GM23338 (cell line): Measurements from ENCODE around the gene RPS29. TPM values are rescaled to one million over a fixed set of nuclear protein-coding genes. Genes with fewer than 3 reads are reported as not detected.
A peak's percentile ranks its signal among the peaks of the same experiment; 100 is the strongest.

Source experiments
- ATAC-seq: fragments of 200-7000 bp; cut with Tn5 transposase; 3 replicates; pipeline ENCODE4 v1.9.1; 2020
- DNase-seq: peaks from one replicate; pipeline ENCODE4 v3.0.0-alpha.2; 2015; ENCODE audit warnings: low spot score
- H2AFZ ChIP-seq: fragments of 200-600 bp; sonication (generic); 2 replicates; pipeline ENCODE4 v1.8.0; 2016; ENCODE audit warnings: antibody characterized with exemption, mild to moderate bottlenecking, moderate library complexity
- H3F3A ChIP-seq: fragments of 200-600 bp; sonication (generic); replicated peaks from 2 replicates; pipeline ENCODE4 v1.8.0; 2017; ENCODE audit warnings: antibody characterized with exemption, mixed run types, low read depth
- H3K27ac ChIP-seq: fragments of 200-600 bp; sonication (generic); 2 replicates; pipeline ENCODE4 v1.6.1; 2016; ENCODE audit warnings: low read depth
- H3K27me3 ChIP-seq: fragments of 200-600 bp; sonication (generic); 2 replicates; pipeline ENCODE4 v1.8.0; 2016; ENCODE audit warnings: mild to moderate bottlenecking, mixed run types, moderate library complexity; ENCODE audit not compliant: insufficient read depth
- H3K36me3 ChIP-seq: fragments of 200-600 bp; sonication (generic); 2 replicates; pipeline ENCODE4 v1.8.0; 2016; ENCODE audit warnings: mild to moderate bottlenecking; ENCODE audit not compliant: insufficient read depth
- H3K4me1 ChIP-seq: fragments of 200-600 bp; sonication (generic); 2 replicates; pipeline ENCODE4 v1.8.0; 2016; ENCODE audit warnings: mild to moderate bottlenecking, moderate library complexity; ENCODE audit not compliant: insufficient read depth
- H3K4me2 ChIP-seq: fragments of 200-600 bp; sonication (generic); 2 replicates; pipeline ENCODE4 v1.7.1; 2017; ENCODE audit warnings: mixed run types
- H3K4me3 ChIP-seq: fragments of 200-600 bp; sonication (generic); 2 replicates; pipeline ENCODE4 v1.6.1; 2016; ENCODE audit warnings: mixed run types
- H3K79me2 ChIP-seq: fragments of 200-600 bp; sonication (generic); replicated peaks from 2 replicates; pipeline ENCODE4 v1.8.0; 2017; ENCODE audit warnings: mild to moderate bottlenecking; ENCODE audit not compliant: insufficient read depth
- H3K9me2 ChIP-seq: fragments of 200-600 bp; sonication (generic); 2 replicates; pipeline ENCODE4 v1.8.0; 2017; ENCODE audit not compliant: insufficient read depth
- H4K20me1 ChIP-seq: fragments of 200-600 bp; sonication (generic); replicated peaks from 2 replicates; pipeline ENCODE4 v1.8.0; 2017; ENCODE audit warnings: mild to moderate bottlenecking; ENCODE audit not compliant: insufficient read depth
- H3K27ac Mint-ChIP-seq: 2 replicates; pipeline ENCODE4 v1.8.0; 2020; ENCODE audit warnings: inconsistent platforms, mild to moderate bottlenecking, moderate library complexity, mixed read lengths
- H3K27me3 Mint-ChIP-seq: 3 replicates; pipeline ENCODE4 v1.8.0; 2022; ENCODE audit warnings: low read depth, mild to moderate bottlenecking, moderate library complexity, mixed read lengths, inconsistent platforms; ENCODE audit not compliant: insufficient read depth, poor library complexity
- H3K36me3 Mint-ChIP-seq: 3 replicates; pipeline ENCODE4 v1.8.0; 2021; ENCODE audit warnings: low read depth, mild to moderate bottlenecking, inconsistent platforms, moderate library complexity, mixed read lengths
- H3K4me1 Mint-ChIP-seq: 3 replicates; pipeline ENCODE4 v1.8.0; 2020; ENCODE audit warnings: mild to moderate bottlenecking, inconsistent platforms, mixed read lengths
- H3K4me3 Mint-ChIP-seq: 3 replicates; pipeline ENCODE4 v1.8.0; 2021; ENCODE audit warnings: moderate library complexity, mild to moderate bottlenecking, inconsistent platforms, mixed read lengths
- H3K9me3 Mint-ChIP-seq: 3 replicates; pipeline ENCODE4 v1.8.0; 2020; ENCODE audit warnings: moderate library complexity, mild to moderate bottlenecking, inconsistent platforms, mixed read lengths
- CREB1 ChIP-seq: fragments of 250-450 bp; sonication (Bioruptor Pico); IDR thresholded peaks from 2 replicates; pipeline ENCODE4 v1.5.0; 2020; ENCODE audit warnings: low read depth, mild to moderate bottlenecking, moderate library complexity
- EZH2 ChIP-seq: fragments of 200-600 bp; sonication (generic); IDR thresholded peaks from one replicate; pipeline ENCODE4 v1.8.0; 2017; ENCODE audit warnings: antibody characterized with exemption, mild to moderate bottlenecking, low read depth; ENCODE audit not compliant: unreplicated experiment
- EZH2phosphoT487 ChIP-seq: fragments of 200-600 bp; sonication (generic); IDR thresholded peaks from one replicate; pipeline ENCODE4 v1.8.1; 2018; ENCODE audit warnings: antibody characterized with exemption; ENCODE audit not compliant: unreplicated experiment
- JUNB ChIP-seq: IDR thresholded peaks from one replicate; pipeline ENCODE4 v1.6.1; 2016; ENCODE audit warnings: antibody characterized with exemption; ENCODE audit not compliant: unreplicated experiment
- NANOG ChIP-seq: IDR thresholded peaks from 2 replicates; pipeline ENCODE4 v1.6.1; 2016; ENCODE audit warnings: antibody characterized with exemption, borderline replicate concordance
- POLR2AphosphoS5 ChIP-seq: IDR thresholded peaks from 2 replicates; pipeline ENCODE4 v1.6.1; 2016; ENCODE audit warnings: antibody characterized with exemption, low read depth
- STAT1 ChIP-seq: IDR thresholded peaks from one replicate; pipeline ENCODE4 v1.6.1; 2016; ENCODE audit warnings: antibody characterized with exemption; ENCODE audit not compliant: unreplicated experiment
- ZNF114 ChIP-seq: fragments of 250-450 bp; sonication (Bioruptor Pico); IDR thresholded peaks from 2 replicates; pipeline ENCODE4 v1.5.0; 2020; ENCODE audit warnings: mild to moderate bottlenecking, moderate library complexity
- ZNF331 ChIP-seq: fragments of 250-450 bp; sonication (Bioruptor Pico); IDR thresholded peaks from 2 replicates; pipeline ENCODE4 v1.5.0; 2020; ENCODE audit warnings: low read depth, mild to moderate bottlenecking, moderate library complexity
- polyA plus RNA-seq: library from polyadenylated mRNA; unstranded; fragments of >200 nt; fragmentation: Nextera tagmentation; extraction: Ambion mirVana; gene quantifications from 2 replicates; pipeline ENCODE4 v1.2.1, GENCODE V29; 2016
- total RNA-seq: library from RNA; depleted of rRNA; stranded (reverse); fragments of >200 nt; shearing (Covaris generic); gene quantifications from 2 replicates; pipeline ENCODE4 v1.2.3, GENCODE V29; 2014
- TF ChIP-seq, protein P1 (sequence below), 2 experiments: fragments of 200-600 bp in 1 of 2; sonication (generic) in 1 of 2; conservative IDR thresholded peaks; 2 replicates each; pipeline versions ENCODE4 v1.5.1 to v1.6.1; 2016 to 2017; ENCODE audit warnings: antibody characterized with exemption in 2 of 2, low read depth in 2 of 2, mild to moderate bottlenecking in 2 of 2, moderate library complexity in 1 of 2
- TF ChIP-seq, protein P2 (sequence below): IDR thresholded peaks from 2 replicates; pipeline ENCODE4 v1.6.1; 2016; ENCODE audit warnings: antibody characterized with exemption
- TF ChIP-seq, protein P3 (sequence below): IDR thresholded peaks from one replicate; pipeline ENCODE4 v1.6.1; 2018; ENCODE audit warnings: antibody characterized with exemption; ENCODE audit not compliant: unreplicated experiment
- TF ChIP-seq, protein P4 (sequence below): fragments of 250-450 bp; sonication (Bioruptor Pico); IDR thresholded peaks from 2 replicates; pipeline ENCODE4 v1.5.0; 2020; ENCODE audit warnings: mild to moderate bottlenecking, moderate library complexity

RPS29 gene
- total and polyA plus RNA-seq, 2 experiments from 2014 or later, result 2,560 to 3,734 TPM

DNA sequence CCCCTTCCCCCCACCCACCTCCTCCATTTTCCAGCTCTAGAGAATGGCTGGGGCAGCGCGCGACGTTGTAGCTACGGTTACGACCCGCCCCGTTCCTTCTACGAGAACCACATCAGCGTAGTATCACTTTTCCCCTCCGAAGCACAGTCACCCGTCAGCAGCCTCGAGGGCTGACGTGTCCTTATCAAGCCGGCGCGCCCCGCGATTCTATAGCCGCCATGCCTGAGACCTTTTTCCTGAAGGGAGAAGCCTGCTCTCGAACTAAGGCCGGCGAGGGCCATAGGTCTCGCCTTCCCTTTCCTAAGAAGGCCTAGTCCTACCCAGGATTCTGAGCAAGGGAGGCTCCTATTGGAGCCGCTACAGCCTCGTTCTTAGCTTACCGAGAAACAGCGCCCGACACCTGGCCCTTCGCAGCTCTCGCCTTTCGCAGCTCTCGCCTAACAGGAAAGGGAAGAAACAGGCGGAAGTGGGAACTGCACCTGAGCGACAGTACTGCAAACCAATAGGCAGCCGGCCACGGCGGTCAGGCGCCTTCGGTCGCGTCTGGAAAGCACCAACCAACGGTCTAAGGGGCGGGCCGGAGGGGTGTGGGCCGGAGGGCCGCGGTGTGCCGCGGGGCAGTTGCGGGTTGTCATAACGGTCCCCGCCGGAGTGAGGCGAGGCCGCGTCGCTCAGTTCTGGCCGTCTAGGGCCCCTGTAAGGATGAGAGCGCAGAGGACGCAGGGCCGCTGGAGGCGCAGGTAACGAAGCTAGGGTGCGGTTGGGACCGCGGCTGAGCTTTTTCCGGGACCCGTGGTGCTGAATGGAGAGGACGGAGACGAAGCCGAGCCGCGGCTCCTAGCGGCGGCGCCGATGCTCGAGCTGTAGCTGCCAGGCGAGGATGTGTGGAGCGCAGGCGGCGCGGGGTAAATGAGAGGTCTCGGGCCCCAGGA, 34.3 kb upstream of the RPS29 start, which contains the start of the genes MGAT2 and RPL36AL:
MGAT2 (plus strand) TSS at position 618 of the 932 bp plus-strand sequence. CDS start 470 bp downstream, outside the sequence.
RPL36AL (minus strand) TSS at position 445 of the 932 bp plus-strand sequence. CDS start 1,522 bp downstream, outside the sequence.
- peaks cover 51% of the 10 kb centered on the region for H3K79me2 ChIP-seq
- peak; percentile 97 for ATAC-seq
- peaks cover 16% of the 10 kb centered on the region for H3F3A ChIP-seq
- H3K4me1 Mint-ChIP-seq, result peaks cover 18% of the 10 kb centered on the region
- H3K27ac ChIP-seq, result peak within 1 kb of the TSS; percentile 95
- peak within 1 kb of the TSS; percentile 38; the same call in 1 of the 2 replicates for H2AFZ ChIP-seq
- peaks cover 46% of the 10 kb centered on the region for H3K36me3 Mint-ChIP-seq
- H3K4me3 ChIP-seq, result peak within 1 kb of the TSS; percentile 94
- TF ChIP-seq NANOG (no peak), EZH2phosphoT487 (no peak), STAT1 (no peak), POLR2AphosphoS5 (peak; percentile 98), ZNF331 (CRISPR knock-in tag) (no peak), CREB1 (CRISPR knock-in tag) (peak; percentile 64), ZNF114 (CRISPR knock-in tag) (no peak), EZH2 (no peak), JUNB (no peak)
- TF ChIP-seq, protein P1, sequence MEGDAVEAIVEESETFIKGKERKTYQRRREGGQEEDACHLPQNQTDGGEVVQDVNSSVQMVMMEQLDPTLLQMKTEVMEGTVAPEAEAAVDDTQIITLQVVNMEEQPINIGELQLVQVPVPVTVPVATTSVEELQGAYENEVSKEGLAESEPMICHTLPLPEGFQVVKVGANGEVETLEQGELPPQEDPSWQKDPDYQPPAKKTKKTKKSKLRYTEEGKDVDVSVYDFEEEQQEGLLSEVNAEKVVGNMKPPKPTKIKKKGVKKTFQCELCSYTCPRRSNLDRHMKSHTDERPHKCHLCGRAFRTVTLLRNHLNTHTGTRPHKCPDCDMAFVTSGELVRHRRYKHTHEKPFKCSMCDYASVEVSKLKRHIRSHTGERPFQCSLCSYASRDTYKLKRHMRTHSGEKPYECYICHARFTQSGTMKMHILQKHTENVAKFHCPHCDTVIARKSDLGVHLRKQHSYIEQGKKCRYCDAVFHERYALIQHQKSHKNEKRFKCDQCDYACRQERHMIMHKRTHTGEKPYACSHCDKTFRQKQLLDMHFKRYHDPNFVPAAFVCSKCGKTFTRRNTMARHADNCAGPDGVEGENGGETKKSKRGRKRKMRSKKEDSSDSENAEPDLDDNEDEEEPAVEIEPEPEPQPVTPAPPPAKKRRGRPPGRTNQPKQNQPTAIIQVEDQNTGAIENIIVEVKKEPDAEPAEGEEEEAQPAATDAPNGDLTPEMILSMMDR (conservative IDR thresholded peaks at IDR 0.05; ENCODE audit: low read depth in 2 of 2), result 0 out of 4 replicates have a peak, but pooled peaks of 1 of the 2 experiments have one; percentile 1
- TF ChIP-seq, protein P2, sequence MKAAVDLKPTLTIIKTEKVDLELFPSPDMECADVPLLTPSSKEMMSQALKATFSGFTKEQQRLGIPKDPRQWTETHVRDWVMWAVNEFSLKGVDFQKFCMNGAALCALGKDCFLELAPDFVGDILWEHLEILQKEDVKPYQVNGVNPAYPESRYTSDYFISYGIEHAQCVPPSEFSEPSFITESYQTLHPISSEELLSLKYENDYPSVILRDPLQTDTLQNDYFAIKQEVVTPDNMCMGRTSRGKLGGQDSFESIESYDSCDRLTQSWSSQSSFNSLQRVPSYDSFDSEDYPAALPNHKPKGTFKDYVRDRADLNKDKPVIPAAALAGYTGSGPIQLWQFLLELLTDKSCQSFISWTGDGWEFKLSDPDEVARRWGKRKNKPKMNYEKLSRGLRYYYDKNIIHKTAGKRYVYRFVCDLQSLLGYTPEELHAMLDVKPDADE, result no peak; the same call in 1 of the 2 replicates
- TF ChIP-seq, protein P3, sequence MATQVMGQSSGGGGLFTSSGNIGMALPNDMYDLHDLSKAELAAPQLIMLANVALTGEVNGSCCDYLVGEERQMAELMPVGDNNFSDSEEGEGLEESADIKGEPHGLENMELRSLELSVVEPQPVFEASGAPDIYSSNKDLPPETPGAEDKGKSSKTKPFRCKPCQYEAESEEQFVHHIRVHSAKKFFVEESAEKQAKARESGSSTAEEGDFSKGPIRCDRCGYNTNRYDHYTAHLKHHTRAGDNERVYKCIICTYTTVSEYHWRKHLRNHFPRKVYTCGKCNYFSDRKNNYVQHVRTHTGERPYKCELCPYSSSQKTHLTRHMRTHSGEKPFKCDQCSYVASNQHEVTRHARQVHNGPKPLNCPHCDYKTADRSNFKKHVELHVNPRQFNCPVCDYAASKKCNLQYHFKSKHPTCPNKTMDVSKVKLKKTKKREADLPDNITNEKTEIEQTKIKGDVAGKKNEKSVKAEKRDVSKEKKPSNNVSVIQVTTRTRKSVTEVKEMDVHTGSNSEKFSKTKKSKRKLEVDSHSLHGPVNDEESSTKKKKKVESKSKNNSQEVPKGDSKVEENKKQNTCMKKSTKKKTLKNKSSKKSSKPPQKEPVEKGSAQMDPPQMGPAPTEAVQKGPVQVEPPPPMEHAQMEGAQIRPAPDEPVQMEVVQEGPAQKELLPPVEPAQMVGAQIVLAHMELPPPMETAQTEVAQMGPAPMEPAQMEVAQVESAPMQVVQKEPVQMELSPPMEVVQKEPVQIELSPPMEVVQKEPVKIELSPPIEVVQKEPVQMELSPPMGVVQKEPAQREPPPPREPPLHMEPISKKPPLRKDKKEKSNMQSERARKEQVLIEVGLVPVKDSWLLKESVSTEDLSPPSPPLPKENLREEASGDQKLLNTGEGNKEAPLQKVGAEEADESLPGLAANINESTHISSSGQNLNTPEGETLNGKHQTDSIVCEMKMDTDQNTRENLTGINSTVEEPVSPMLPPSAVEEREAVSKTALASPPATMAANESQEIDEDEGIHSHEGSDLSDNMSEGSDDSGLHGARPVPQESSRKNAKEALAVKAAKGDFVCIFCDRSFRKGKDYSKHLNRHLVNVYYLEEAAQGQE, result peak; percentile 5
- TF ChIP-seq, protein P4, sequence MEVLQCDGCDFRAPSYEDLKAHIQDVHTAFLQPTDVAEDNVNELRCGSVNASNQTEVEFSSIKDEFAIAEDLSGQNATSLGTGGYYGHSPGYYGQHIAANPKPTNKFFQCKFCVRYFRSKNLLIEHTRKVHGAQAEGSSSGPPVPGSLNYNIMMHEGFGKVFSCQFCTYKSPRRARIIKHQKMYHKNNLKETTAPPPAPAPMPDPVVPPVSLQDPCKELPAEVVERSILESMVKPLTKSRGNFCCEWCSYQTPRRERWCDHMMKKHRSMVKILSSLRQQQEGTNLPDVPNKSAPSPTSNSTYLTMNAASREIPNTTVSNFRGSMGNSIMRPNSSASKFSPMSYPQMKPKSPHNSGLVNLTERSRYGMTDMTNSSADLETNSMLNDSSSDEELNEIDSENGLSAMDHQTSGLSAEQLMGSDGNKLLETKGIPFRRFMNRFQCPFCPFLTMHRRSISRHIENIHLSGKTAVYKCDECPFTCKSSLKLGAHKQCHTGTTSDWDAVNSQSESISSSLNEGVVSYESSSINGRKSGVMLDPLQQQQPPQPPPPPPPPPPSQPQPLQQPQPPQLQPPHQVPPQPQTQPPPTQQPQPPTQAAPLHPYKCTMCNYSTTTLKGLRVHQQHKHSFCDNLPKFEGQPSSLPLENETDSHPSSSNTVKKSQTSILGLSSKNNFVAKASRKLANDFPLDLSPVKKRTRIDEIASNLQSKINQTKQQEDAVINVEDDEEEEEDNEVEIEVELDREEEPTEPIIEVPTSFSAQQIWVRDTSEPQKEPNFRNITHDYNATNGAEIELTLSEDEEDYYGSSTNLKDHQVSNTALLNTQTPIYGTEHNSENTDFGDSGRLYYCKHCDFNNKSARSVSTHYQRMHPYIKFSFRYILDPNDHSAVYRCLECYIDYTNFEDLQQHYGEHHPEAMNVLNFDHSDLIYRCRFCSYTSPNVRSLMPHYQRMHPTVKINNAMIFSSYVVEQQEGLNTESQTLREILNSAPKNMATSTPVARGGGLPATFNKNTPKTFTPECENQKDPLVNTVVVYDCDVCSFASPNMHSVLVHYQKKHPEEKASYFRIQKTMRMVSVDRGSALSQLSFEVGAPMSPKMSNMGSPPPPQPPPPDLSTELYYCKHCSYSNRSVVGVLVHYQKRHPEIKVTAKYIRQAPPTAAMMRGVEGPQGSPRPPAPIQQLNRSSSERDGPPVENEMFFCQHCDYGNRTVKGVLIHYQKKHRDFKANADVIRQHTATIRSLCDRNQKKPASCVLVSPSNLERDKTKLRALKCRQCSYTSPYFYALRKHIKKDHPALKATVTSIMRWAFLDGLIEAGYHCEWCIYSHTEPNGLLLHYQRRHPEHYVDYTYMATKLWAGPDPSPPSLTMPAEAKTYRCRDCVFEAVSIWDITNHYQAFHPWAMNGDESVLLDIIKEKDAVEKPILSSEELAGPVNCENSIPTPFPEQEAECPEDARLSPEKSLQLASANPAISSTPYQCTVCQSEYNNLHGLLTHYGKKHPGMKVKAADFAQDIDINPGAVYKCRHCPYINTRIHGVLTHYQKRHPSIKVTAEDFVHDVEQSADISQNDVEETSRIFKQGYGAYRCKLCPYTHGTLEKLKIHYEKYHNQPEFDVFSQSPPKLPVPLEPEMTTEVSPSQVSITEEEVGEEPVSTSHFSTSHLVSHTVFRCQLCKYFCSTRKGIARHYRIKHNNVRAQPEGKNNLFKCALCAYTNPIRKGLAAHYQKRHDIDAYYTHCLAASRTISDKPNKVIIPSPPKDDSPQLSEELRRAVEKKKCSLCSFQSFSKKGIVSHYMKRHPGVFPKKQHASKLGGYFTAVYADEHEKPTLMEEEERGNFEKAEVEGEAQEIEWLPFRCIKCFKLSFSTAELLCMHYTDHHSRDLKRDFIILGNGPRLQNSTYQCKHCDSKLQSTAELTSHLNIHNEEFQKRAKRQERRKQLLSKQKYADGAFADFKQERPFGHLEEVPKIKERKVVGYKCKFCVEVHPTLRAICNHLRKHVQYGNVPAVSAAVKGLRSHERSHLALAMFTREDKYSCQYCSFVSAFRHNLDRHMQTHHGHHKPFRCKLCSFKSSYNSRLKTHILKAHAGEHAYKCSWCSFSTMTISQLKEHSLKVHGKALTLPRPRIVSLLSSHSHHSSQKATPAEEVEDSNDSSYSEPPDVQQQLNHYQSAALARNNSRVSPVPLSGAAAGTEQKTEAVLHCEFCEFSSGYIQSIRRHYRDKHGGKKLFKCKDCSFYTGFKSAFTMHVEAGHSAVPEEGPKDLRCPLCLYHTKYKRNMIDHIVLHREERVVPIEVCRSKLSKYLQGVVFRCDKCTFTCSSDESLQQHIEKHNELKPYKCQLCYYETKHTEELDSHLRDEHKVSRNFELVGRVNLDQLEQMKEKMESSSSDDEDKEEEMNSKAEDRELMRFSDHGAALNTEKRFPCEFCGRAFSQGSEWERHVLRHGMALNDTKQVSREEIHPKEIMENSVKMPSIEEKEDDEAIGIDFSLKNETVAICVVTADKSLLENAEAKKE (CRISPR knock-in tag), result no peak
- peaks cover 11% of the 10 kb centered on the region for H3K4me1 ChIP-seq
- peaks cover 1% of the 10 kb centered on the region for H3K27me3 Mint-ChIP-seq
- H4K20me1 ChIP-seq, result peaks cover 29% of the 10 kb centered on the region
- no peaks in the 10 kb centered on the region for H3K9me2 ChIP-seq
- H3K4me2 ChIP-seq, result peak within 1 kb of the TSS; percentile 92
- peaks cover 16% of the 10 kb centered on the region; the same call in 1 of the 2 replicates for H3K36me3 ChIP-seq
- peak within 1 kb of the TSS; percentile 98 for H3K27ac Mint-ChIP-seq
- no peaks in the 10 kb centered on the region for H3K27me3 ChIP-seq
- peak within 1 kb of the TSS; percentile 99 for H3K4me3 Mint-ChIP-seq
- no peaks in the 10 kb centered on the region for H3K9me3 Mint-ChIP-seq
- peak; percentile 99 for DNase-seq
